ENCODE measurements around the gene DMKN.

- no peak for TF ChIP-seq CTCF (IDR thresholded peaks at IDR 0.05; ENCODE audit: low read depth, low read length)
- no peak for TF ChIP-seq EZH2phosphoT487 (IDR thresholded peaks at IDR 0.05; ENCODE audit: low read depth)
Observed at GRCh38 chr19:35562336-35562735, 48.9 kb upstream of the DMKN start.

Data from OCI-LY3 (cell line).